ENCODE data around the gene CDK14.

CDK14 gene

GRCh38 chr7:90933984-90934383 is 337.9 kb downstream of the CDK14 start:
- H3K36me3 ChIP-seq (ENCODE audit: insufficient read depth, low read length), result peaks cover 10% of the 10 kb centered on the region
- no peaks in the 10 kb centered on the region; the same call in 1 of the 2 replicates for H3K9me3 ChIP-seq (ENCODE audit: low read depth, low read length)
- DNase-seq (ENCODE audit: low read depth, low spot score), result no peak
- no peak overlapping the region for H3K27ac ChIP-seq
- TF ChIP-seq EZH2 (IDR thresholded peaks at IDR 0.05), result no peak
- no peak for TF ChIP-seq FOXP2 (optimal IDR thresholded peaks at IDR 0.05; ENCODE audit: control extremely low read depth, extremely low read length, insufficient read depth)
- TF ChIP-seq POLR2AphosphoS5 (IDR thresholded peaks at IDR 0.05; ENCODE audit: borderline replicate concordance, low read depth, low read length), result no peak
- H3K4me3 ChIP-seq, result no peak overlapping the region
- H3K9ac ChIP-seq (ENCODE audit: insufficient read length), result no peak overlapping the region

GRCh38 chr7:90938371-90938770 is 342.2 kb downstream of the CDK14 start:
- no peak overlapping the region for H3K9ac ChIP-seq (ENCODE audit: insufficient read length)
- H3K4me3 ChIP-seq, result no peak overlapping the region
- DNase-seq (ENCODE audit: low read depth, low spot score), result no peak
- no peak overlapping the region for H3K27ac ChIP-seq
- TF ChIP-seq POLR2AphosphoS5 (IDR thresholded peaks at IDR 0.05; ENCODE audit: borderline replicate concordance, low read depth, low read length), result no peak
- TF ChIP-seq EZH2 (IDR thresholded peaks at IDR 0.05), result no peak
- no peak for TF ChIP-seq FOXP2 (optimal IDR thresholded peaks at IDR 0.05; ENCODE audit: control extremely low read depth, extremely low read length, insufficient read depth)
- H3K36me3 ChIP-seq (ENCODE audit: insufficient read depth, low read length), result peaks cover 10% of the 10 kb centered on the region
- H3K9me3 ChIP-seq (ENCODE audit: low read depth, low read length), result no peaks in the 10 kb centered on the region; the same call in 1 of the 2 replicates

- Histone ChIP-seq H3K9ac (ENCODE audit: insufficient read length) (no peak overlapping the region), H3K9me3 (ENCODE audit: low read depth, low read length) (no peaks in the 10 kb centered on the region; the same call in 1 of the 2 replicates), H3K36me3 (ENCODE audit: insufficient read depth, low read length) (peaks cover 10% of the 10 kb centered on the region), H3K4me3 (no peak overlapping the region), H3K27ac (no peak overlapping the region)
- TF ChIP-seq EZH2 (IDR thresholded peaks at IDR 0.05) (no peak), POLR2AphosphoS5 (IDR thresholded peaks at IDR 0.05; ENCODE audit: borderline replicate concordance, low read depth, low read length) (no peak), FOXP2 (optimal IDR thresholded peaks at IDR 0.05; ENCODE audit: control extremely low read depth, extremely low read length, insufficient read depth) (no peak)
- no peak for DNase-seq (ENCODE audit: low read depth, low spot score)
These were observed 343.5 kb downstream of the CDK14 start for GRCh38 chr7:90939666-90940065.

GRCh38 chr7:90944021-90944420 is 347.9 kb downstream of the CDK14 start:
- Histone ChIP-seq H3K27ac (no peak overlapping the region), H3K9ac (ENCODE audit: insufficient read length) (no peak overlapping the region), H3K4me3 (no peak overlapping the region), H3K36me3 (ENCODE audit: insufficient read depth, low read length) (no peaks in the 10 kb centered on the region), H3K9me3 (ENCODE audit: low read depth, low read length) (no peaks in the 10 kb centered on the region)
- DNase-seq (ENCODE audit: low read depth, low spot score), result no peak
- TF ChIP-seq POLR2AphosphoS5 (IDR thresholded peaks at IDR 0.05; ENCODE audit: borderline replicate concordance, low read depth, low read length) (no peak), EZH2 (IDR thresholded peaks at IDR 0.05) (no peak), FOXP2 (optimal IDR thresholded peaks at IDR 0.05; ENCODE audit: control extremely low read depth, extremely low read length, insufficient read depth) (no peak)

- no peak overlapping the region for H3K9ac ChIP-seq (ENCODE audit: insufficient read length)
- no peaks in the 10 kb centered on the region for H3K9me3 ChIP-seq (ENCODE audit: low read depth, low read length)
- peak overlapping the region; percentile 43; the same call in 1 of the 2 replicates for H3K27ac ChIP-seq
- no peak for DNase-seq (ENCODE audit: low read depth, low spot score)
- H3K36me3 ChIP-seq (ENCODE audit: insufficient read depth, low read length), result no peaks in the 10 kb centered on the region
- no peak overlapping the region for H3K4me3 ChIP-seq
- no peak for TF ChIP-seq EZH2 (IDR thresholded peaks at IDR 0.05)
- TF ChIP-seq FOXP2 (optimal IDR thresholded peaks at IDR 0.05; ENCODE audit: control extremely low read depth, extremely low read length, insufficient read depth), result no peak
- no peak for TF ChIP-seq POLR2AphosphoS5 (IDR thresholded peaks at IDR 0.05; ENCODE audit: borderline replicate concordance, low read depth, low read length)
These were observed 349.1 kb downstream of the CDK14 start for GRCh38 chr7:90945104-90945787.

- H3K9me3 ChIP-seq (ENCODE audit: low read depth, low read length), result no peaks in the 10 kb centered on the region
- no peak overlapping the region for H3K9ac ChIP-seq (ENCODE audit: insufficient read length)
- H3K4me3 ChIP-seq, result no peak overlapping the region
- H3K27ac ChIP-seq, result peak overlapping the region; percentile 52
- DNase-seq (ENCODE audit: low read depth, low spot score), result no peak
- no peaks in the 10 kb centered on the region for H3K36me3 ChIP-seq (ENCODE audit: insufficient read depth, low read length)
- no peak for TF ChIP-seq POLR2AphosphoS5 (IDR thresholded peaks at IDR 0.05; ENCODE audit: borderline replicate concordance, low read depth, low read length)
- TF ChIP-seq EZH2 (IDR thresholded peaks at IDR 0.05), result no peak
- TF ChIP-seq FOXP2 (optimal IDR thresholded peaks at IDR 0.05; ENCODE audit: control extremely low read depth, extremely low read length, insufficient read depth), result no peak
These were observed 350.8 kb downstream of the CDK14 start for GRCh38 chr7:90946730-90947501.

GRCh38 chr7:90948085-90948484 is 352.0 kb downstream of the CDK14 start:
- H3K9ac ChIP-seq (ENCODE audit: insufficient read length), result no peak overlapping the region
- H3K9me3 ChIP-seq (ENCODE audit: low read depth, low read length), result no peaks in the 10 kb centered on the region
- no peak overlapping the region for H3K27ac ChIP-seq
- no peak overlapping the region for H3K4me3 ChIP-seq
- DNase-seq (ENCODE audit: low read depth, low spot score), result no peak
- no peak for TF ChIP-seq POLR2AphosphoS5 (IDR thresholded peaks at IDR 0.05; ENCODE audit: borderline replicate concordance, low read depth, low read length)
- no peak for TF ChIP-seq FOXP2 (optimal IDR thresholded peaks at IDR 0.05; ENCODE audit: control extremely low read depth, extremely low read length, insufficient read depth)
- no peak for TF ChIP-seq EZH2 (IDR thresholded peaks at IDR 0.05)
- H3K36me3 ChIP-seq (ENCODE audit: insufficient read depth, low read length), result no peaks in the 10 kb centered on the region

GRCh38 chr7:90951229-90951628 is 355.1 kb downstream of the CDK14 start:
- DNase-seq (ENCODE audit: low read depth, low spot score), result no peak
- TF ChIP-seq EZH2 (IDR thresholded peaks at IDR 0.05) (no peak), FOXP2 (optimal IDR thresholded peaks at IDR 0.05; ENCODE audit: control extremely low read depth, extremely low read length, insufficient read depth) (no peak), POLR2AphosphoS5 (IDR thresholded peaks at IDR 0.05; ENCODE audit: borderline replicate concordance, low read depth, low read length) (no peak)
- Histone ChIP-seq H3K4me3 (peak overlapping the region; percentile 64; the same call in 1 of the 2 replicates), H3K9me3 (ENCODE audit: low read depth, low read length) (no peaks in the 10 kb centered on the region), H3K9ac (ENCODE audit: insufficient read length) (no peak overlapping the region), H3K27ac (peak overlapping the region; percentile 97), H3K36me3 (ENCODE audit: insufficient read depth, low read length) (peaks cover 10% of the 10 kb centered on the region)

Data from SK-N-MC (cell line).